Fibroblast of peridontal ligament (primary cell): Measurements from ENCODE around the gene PPP6R3.

Source experiments
- DNase-seq: peaks from one replicate; pipeline ENCODE4 v3.0.0-alpha.2; 2010; ENCODE audit errors: extremely low read depth

Gene PPP6R3

GRCh38 chr11:68552542-68552941, 92.0 kb downstream of the PPP6R3 start:
- no peak for DNase-seq

- no peak for DNase-seq
Measured at GRCh38 chr11:68560216-68560615, 99.7 kb downstream of the PPP6R3 start.

- no peak for DNase-seq
Measured at GRCh38 chr11:68563454-68563853, 102.9 kb downstream of the PPP6R3 start.

- no peak for DNase-seq
Measured at GRCh38 chr11:68564261-68564660, 103.7 kb downstream of the PPP6R3 start.

- DNase-seq, result no peak
Measured at GRCh38 chr11:68565768-68566167, 105.2 kb downstream of the PPP6R3 start.

- DNase-seq, result no peak
Measured at GRCh38 chr11:68567553-68567952, 107.0 kb downstream of the PPP6R3 start.

- no peak for DNase-seq
Measured at GRCh38 chr11:68569357-68569756, 108.8 kb downstream of the PPP6R3 start.

- no peak for DNase-seq
Measured at GRCh38 chr11:68570691-68571090, 110.1 kb downstream of the PPP6R3 start.

GRCh38 chr11:68574308-68574707, 113.8 kb downstream of the PPP6R3 start:
- peak; percentile 21 for DNase-seq

GRCh38 chr11:68575025-68575665, 114.6 kb downstream of the PPP6R3 start:
- DNase-seq, result no peak

GRCh38 chr11:68579455-68579854, 118.9 kb downstream of the PPP6R3 start:
- peak; percentile 49 for DNase-seq

GRCh38 chr11:68581439-68581838, 120.9 kb downstream of the PPP6R3 start:
- DNase-seq, result no peak

- no peak for DNase-seq
Measured at GRCh38 chr11:68581901-68582300, 121.3 kb downstream of the PPP6R3 start.

- DNase-seq, result no peak
Measured at GRCh38 chr11:68582416-68583040, 122.0 kb downstream of the PPP6R3 start.

- DNase-seq, result peak; percentile 54
Measured at GRCh38 chr11:68583041-68583446, 122.5 kb downstream of the PPP6R3 start.

GRCh38 chr11:68584097-68584496, 123.5 kb downstream of the PPP6R3 start:
- DNase-seq, result no peak

- no peak for DNase-seq
Measured at GRCh38 chr11:68584991-68585524, 124.5 kb downstream of the PPP6R3 start.

GRCh38 chr11:68589547-68590216, 129.1 kb downstream of the PPP6R3 start:
- DNase-seq, result no peak

- DNase-seq, result no peak
Measured at GRCh38 chr11:68591719-68592118, 131.2 kb downstream of the PPP6R3 start.

GRCh38 chr11:68593441-68593840, 132.9 kb downstream of the PPP6R3 start:
- no peak for DNase-seq

GRCh38 chr11:68594123-68594522, 133.6 kb downstream of the PPP6R3 start:
- no peak for DNase-seq

GRCh38 chr11:68596231-68596630, 135.7 kb downstream of the PPP6R3 start:
- no peak for DNase-seq
